Panc1 (cell line): ENCODE results near the gene DAD1. TPM values are rescaled to one million over a fixed set of nuclear protein-coding genes. Genes with fewer than 3 reads are reported as not detected.

ENCODE experiments used
- ATAC-seq: fragments of 200-7000 bp; cut with Tn5 transposase; 2 replicates; pipeline ENCODE4 v1.9.1; 2020; ENCODE audit warnings: mild to moderate bottlenecking, moderate library complexity
- BruUV-seq: library from RNA; stranded (reverse); fragments of 400-500 nt; replicated peaks from 2 replicates; lab custom pipeline; 2021; lab: Mats Ljungman, UMichigan
- CTCF ChIA-PET: fragments of 300-600 bp; sonication (Branson Sonifier 250); formaldehyde crosslinking; loops from one replicate; lab custom pipeline; 2022; ENCODE audit warnings: antibody characterized with exemption; lab: Charles Lee
- POLR2A ChIA-PET: fragments of 300-600 bp; sonication (Branson Sonifier 250); formaldehyde crosslinking; loops from one replicate; lab custom pipeline; 2022; ENCODE audit warnings: antibody characterized with exemption; lab: Charles Lee
- DNase-seq: peaks from one replicate; pipeline ENCODE4 v3.0.0-alpha.2; 2010; ENCODE audit warnings: low read depth, low spot score
- H3K27ac ChIP-seq: 2 replicates; pipeline ENCODE4 v1.5.1; 2011; ENCODE audit warnings: mild to moderate bottlenecking, low read length, inconsistent platforms
- H3K27me3 ChIP-seq: fragments of 200-500 bp; sonication (Bioruptor generic); 2 replicates; pipeline ENCODE4 v1.6.0; 2014; ENCODE audit warnings: low read length, inconsistent platforms; ENCODE audit not compliant: control insufficient read depth, insufficient read depth
- H3K36me3 ChIP-seq: fragments of 200-500 bp; sonication (Bioruptor generic); 2 replicates; pipeline ENCODE4 v1.5.1; 2014; ENCODE audit warnings: inconsistent platforms, mild to moderate bottlenecking, low read length, moderate library complexity; ENCODE audit not compliant: control insufficient read depth, insufficient read depth
- H3K4me1 ChIP-seq: 2 replicates; pipeline ENCODE4 v1.5.1; 2011; ENCODE audit warnings: inconsistent platforms, mild to moderate bottlenecking, low read length, moderate library complexity; ENCODE audit not compliant: control insufficient read depth, insufficient read depth
- H3K4me3 ChIP-seq, 2 experiments: 2 replicates each; pipeline ENCODE4 v1.5.1; 2011 to 2012; ENCODE audit warnings: low read depth in 2 of 2, low read length in 2 of 2, mild to moderate bottlenecking in 2 of 2, inconsistent platforms in 1 of 2, moderate library complexity in 1 of 2
- H3K9me3 ChIP-seq: fragments of 200-500 bp; sonication (Bioruptor generic); 2 replicates; pipeline ENCODE4 v1.5.1; 2014; ENCODE audit warnings: low read depth, mild to moderate bottlenecking, inconsistent platforms, low read length, moderate library complexity; ENCODE audit not compliant: control insufficient read depth, insufficient read depth
- CTCF ChIP-seq: fragments of 450-650 bp; IDR thresholded peaks from 2 replicates; pipeline ENCODE4 v1.5.1; 2017; ENCODE audit warnings: mild to moderate bottlenecking
- POLR2AphosphoS5 ChIP-seq: IDR thresholded peaks from 2 replicates; pipeline ENCODE4 v1.6.1; 2012; ENCODE audit warnings: mild to moderate bottlenecking, low read depth, low read length, moderate library complexity
- REST ChIP-seq, 2 experiments: IDR thresholded peaks; 2 replicates each; pipeline ENCODE4 v1.6.1; 2011 to 2012; ENCODE audit warnings: low read depth in 2 of 2, control low read depth in 1 of 2, low read length in 1 of 2, mild to moderate bottlenecking in 1 of 2, moderate library complexity in 1 of 2; ENCODE audit not compliant: insufficient read depth in 1 of 2
- SIN3A ChIP-seq: IDR thresholded peaks from 2 replicates; pipeline ENCODE4 v1.6.1; 2012; ENCODE audit warnings: low read depth, mild to moderate bottlenecking, low read length, moderate library complexity, borderline replicate concordance; ENCODE audit not compliant: insufficient read depth
- TCF7L2 ChIP-seq: IDR thresholded peaks from 2 replicates; pipeline ENCODE4 v1.6.1; 2011; ENCODE audit warnings: mild to moderate bottlenecking, low read depth, low read length, inconsistent platforms
- in situ Hi-C: cut with HindIII; loops from 2 replicates; pipeline ENCODE4 v1.10.0; 2016; ENCODE audit warnings: low sequenced_read_pairs, low pct_unique_long_range_greater_than_20kb
- intact Hi-C: fragments of 100-400 bp; cut with micrococcal nuclease; formaldehyde crosslinking; loops from one replicate; pipeline ENCODE4 v1.10.0; 2022; ENCODE audit not compliant: unreplicated experiment
- total RNA-seq: library from RNA; stranded (reverse); gene quantifications from one replicate; pipeline ENCODE4 v1.2.1, GENCODE V29; 2021; ENCODE audit not compliant: unreplicated experiment

DAD1 gene
- total RNA-seq, 1 experiment from 2014 or later, result 163 TPM

- no peak overlapping the region for H3K27ac ChIP-seq
Measured at GRCh38 chr14:22613106-22613695, 24.2 kb upstream of the DAD1 start.

GRCh38 chr14:22610931-22611330 lies 21.9 kb upstream of the DAD1 start:
- H3K9me3 ChIP-seq, result no peaks in the 10 kb centered on the region
- no peaks in the 10 kb centered on the region for H3K27me3 ChIP-seq
- H3K4me1 ChIP-seq, result no peaks in the 10 kb centered on the region
- no TSS peak for BruUV-seq
- no peak for ATAC-seq
- H3K4me3 ChIP-seq, result no peak overlapping the region
- H3K36me3 ChIP-seq, result no peaks in the 10 kb centered on the region
- in situ Hi-C loops, result no loop called here
- intact Hi-C loops, result no loop called here
- ChIA-PET CTCF (no interaction called here), POLR2A (no interaction called here)
- no peak for DNase-seq
- no peak for TF ChIP-seq SIN3A
- TF ChIP-seq POLR2AphosphoS5, result no peak
- TF ChIP-seq REST (IDR thresholded peaks at IDR 0.05; ENCODE audit: insufficient read depth in 1 of 2, low read depth in 2 of 2, low read length in 1 of 2), result no peak
- no peak for TF ChIP-seq CTCF
- TF ChIP-seq TCF7L2, result no peak
- H3K27ac ChIP-seq, result no peak overlapping the region

More at GRCh38 chr14:22613106-22613695, 24.2 kb upstream of the DAD1 start:
- H3K27me3 ChIP-seq, result no peaks in the 10 kb centered on the region
- no peak for DNase-seq
- in situ Hi-C loops, result no loop called here
- H3K36me3 ChIP-seq, result no peaks in the 10 kb centered on the region
- intact Hi-C loops, result no loop called here
- ChIA-PET CTCF (no interaction called here), POLR2A (no interaction called here)
- no peak overlapping the region for H3K4me3 ChIP-seq
- no peak for TF ChIP-seq POLR2AphosphoS5
- TF ChIP-seq REST (IDR thresholded peaks at IDR 0.05; ENCODE audit: insufficient read depth in 1 of 2, low read depth in 2 of 2, low read length in 1 of 2), result no peak
- no peak for TF ChIP-seq TCF7L2
- no peak for TF ChIP-seq SIN3A
- TF ChIP-seq CTCF, result no peak
- H3K9me3 ChIP-seq, result no peaks in the 10 kb centered on the region
- H3K4me1 ChIP-seq, result no peaks in the 10 kb centered on the region
- no peak for ATAC-seq
- BruUV-seq, result no TSS peak
